HG03064 (cell line): ENCODE results near the gene RBM20.

ENCODE experiments used
- ATAC-seq: cut with Tn5 transposase; IDR thresholded peaks from one replicate; pipeline ENCODE4 v1.9.1; 2021; ENCODE audit warnings: low read depth; ENCODE audit not compliant: unreplicated experiment

Gene RBM20

DNA sequence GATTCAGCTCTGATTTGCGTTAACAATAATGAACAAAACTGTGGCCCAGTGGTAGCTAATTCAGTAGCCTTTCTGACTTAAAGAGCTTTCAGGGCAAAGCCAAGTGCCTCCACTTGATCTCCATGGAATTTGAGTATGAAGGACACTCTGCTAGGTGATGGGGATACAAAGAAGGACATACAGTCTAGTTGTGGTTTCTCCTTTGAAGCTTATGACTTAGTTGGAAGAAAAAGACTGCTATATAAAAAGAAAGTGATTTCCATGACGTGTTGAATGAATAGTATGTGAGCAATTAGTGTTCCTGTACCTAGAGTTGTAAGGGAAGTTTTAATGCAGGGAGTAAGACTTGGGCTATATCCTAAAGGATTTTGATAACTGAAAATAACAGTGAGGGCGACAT, 235.9 kb downstream of the RBM20 start:
- ATAC-seq, result no peak

DNA sequence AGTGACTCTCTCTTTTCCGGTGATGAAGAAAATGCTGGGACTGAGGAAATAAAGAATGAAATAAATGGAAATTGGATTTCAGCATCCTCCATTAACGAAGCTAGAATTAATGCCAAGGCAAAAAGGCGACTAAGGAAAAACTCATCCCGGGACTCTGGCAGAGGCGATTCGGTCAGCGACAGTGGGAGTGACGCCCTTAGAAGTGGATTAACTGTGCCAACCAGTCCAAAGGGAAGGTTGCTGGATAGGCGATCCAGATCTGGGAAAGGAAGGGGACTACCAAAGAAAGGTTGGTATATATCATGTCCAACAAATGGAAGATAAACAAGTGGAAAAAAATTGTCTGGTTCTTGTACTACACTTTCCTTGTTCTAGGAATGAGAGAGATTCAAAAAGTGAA, 237.1 kb downstream of the RBM20 start:
- no peak for ATAC-seq

DNA sequence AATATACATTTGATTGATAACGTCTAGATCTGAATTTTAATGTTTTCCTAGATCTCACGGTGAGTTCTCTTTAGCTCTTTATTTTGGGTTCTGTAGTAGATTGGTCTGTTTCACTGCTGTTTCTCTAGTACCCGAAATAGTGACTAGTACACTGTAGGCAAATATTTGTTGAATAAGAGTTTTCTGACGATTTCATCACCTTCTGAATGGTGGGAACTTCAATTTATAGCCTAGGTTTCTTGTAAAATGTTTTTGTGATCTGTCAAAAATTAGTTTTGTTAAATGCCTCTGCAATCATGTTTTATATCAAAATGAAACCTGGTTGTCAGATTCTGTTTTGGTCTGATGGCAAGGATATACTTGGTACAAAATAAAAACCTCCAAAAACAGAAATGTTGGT, 237.8 kb downstream of the RBM20 start:
- ATAC-seq, result no peak

DNA sequence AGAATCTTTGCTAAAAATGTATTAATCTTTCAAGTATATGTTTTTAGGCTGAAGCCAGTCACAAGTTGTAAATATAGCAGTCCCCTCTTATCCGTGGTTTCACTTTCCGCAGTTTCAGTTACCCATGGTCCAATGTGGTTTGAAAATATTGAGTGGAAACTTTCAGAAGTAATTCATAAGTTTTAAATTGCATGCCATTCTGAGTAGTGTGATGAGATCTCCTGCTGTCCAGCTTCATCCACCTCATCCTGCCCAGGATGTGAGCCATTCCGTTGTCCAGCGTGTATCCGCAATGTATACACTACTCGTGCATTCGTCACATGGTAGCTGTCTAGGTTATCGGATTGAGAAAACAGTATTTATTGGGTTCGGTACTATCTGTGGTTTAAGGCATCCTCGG, 239.8 kb downstream of the RBM20 start:
- no peak for ATAC-seq

DNA sequence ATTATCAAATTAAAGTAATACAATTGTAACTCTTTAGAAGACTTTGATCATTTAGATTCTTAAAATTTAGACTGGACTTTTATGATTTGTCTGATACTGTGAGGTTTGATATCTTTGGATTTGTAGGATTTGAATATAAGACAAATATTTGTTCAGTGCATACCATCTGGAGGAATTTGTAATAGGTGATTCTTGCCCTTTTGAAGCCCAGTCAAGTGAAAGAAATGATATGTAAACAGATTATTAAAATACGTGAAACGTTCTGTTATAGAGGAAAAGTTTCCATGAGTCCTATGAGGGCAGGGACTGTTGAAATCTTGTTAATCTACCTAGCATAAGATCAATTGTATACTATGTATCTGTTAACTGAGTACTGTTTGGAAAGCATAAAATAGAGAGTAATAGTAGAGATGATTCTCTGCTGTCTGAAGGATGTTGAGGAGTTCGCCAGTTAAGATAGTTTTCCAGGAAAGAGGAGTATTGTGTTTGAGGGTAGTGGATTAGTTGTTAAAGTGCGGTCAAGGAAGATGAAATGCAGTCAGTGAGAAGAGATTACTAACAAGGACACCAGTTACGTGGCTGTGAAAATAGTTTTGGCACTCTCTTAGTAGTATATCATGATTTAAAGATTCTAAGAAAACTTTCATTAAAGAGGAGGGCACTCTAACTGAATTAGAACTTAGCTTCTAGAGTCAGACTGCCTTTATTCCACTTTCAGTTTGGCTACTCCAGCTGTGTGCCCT, 242.0 kb downstream of the RBM20 start:
- no peak for ATAC-seq

- no peak for ATAC-seq
Observed at GRCh38 chr10:110887560-110887959, 243.4 kb downstream of the RBM20 start.
